HCT116 (cell line): ENCODE measurements around the gene TPO. TPM values are rescaled to one million over a fixed set of nuclear protein-coding genes. Genes with fewer than 3 reads are reported as not detected.

ENCODE experiments used
- ATAC-seq: fragments of 200-7000 bp; cut with Tn5 transposase; 2 replicates; pipeline ENCODE4 v1.9.1; 2020; ENCODE audit warnings: mild to moderate bottlenecking, moderate library complexity
- BruUV-seq: library from RNA; stranded (reverse); fragments of 400-500 nt; replicated peaks from 2 replicates; lab custom pipeline; 2021; lab: Mats Ljungman, UMichigan
- CTCF ChIA-PET: fragments of 300-600 bp; sonication (Branson Sonifier 250); formaldehyde crosslinking; loops from one replicate; lab custom pipeline; 2021; ENCODE audit warnings: antibody characterized with exemption; lab: Charles Lee
- POLR2A ChIA-PET: fragments of 300-600, 350-600 bp; sonication (Branson Sonifier 250); formaldehyde crosslinking; loops from one replicate; lab custom pipeline; 2021; ENCODE audit warnings: antibody characterized with exemption; lab: Charles Lee
- RAD21 ChIA-PET, 2 experiments: fragments of 300-600 bp; sonication (Branson Sonifier 250); formaldehyde crosslinking; loops; one replicate each; lab custom pipeline; 2023; ENCODE audit warnings: low total read pairs in 2 of 2; ENCODE audit not compliant: uncharacterized antibody in 2 of 2, unreplicated experiment in 2 of 2, low non-redundant PET in 1 of 2; lab: Charles Lee
- DNase-seq: peaks from one replicate; pipeline ENCODE4 v3.0.0-alpha.2; 2010; ENCODE audit warnings: low read depth, low spot score
- H2AFZ ChIP-seq: fragments of 200-600 bp; shearing (Covaris generic), sonication (generic); 2 replicates; pipeline ENCODE4 v1.6.1; 2017; ENCODE audit warnings: low read depth, mixed run types, mixed read lengths, antibody characterized with exemption, low read length; ENCODE audit not compliant: poor library complexity, severe bottlenecking
- H3K27ac ChIP-seq: 2 replicates; pipeline ENCODE4 v1.5.1; 2012; ENCODE audit warnings: low read depth, low read length
- H3K27me3 ChIP-seq: fragments of 200-600 bp; sonication (generic); 2 replicates; pipeline ENCODE4 v1.6.1; 2016; ENCODE audit warnings: mixed run types, low read length, mixed read lengths; ENCODE audit not compliant: insufficient read depth
- H3K36me3 ChIP-seq, 2 experiments: fragments of 200-500 bp in 1 of 2; fragments of 200-600 bp in 1 of 2; sonication (Bioruptor generic) in 1 of 2; sonication (generic) in 1 of 2; 2 replicates each; pipeline versions ENCODE4 v1.5.1 to v1.6.1; 2014 to 2016; ENCODE audit warnings: low read length in 2 of 2, inconsistent platforms in 1 of 2, mixed read lengths in 1 of 2, mixed run types in 1 of 2; ENCODE audit not compliant: insufficient read depth in 2 of 2, control insufficient read depth in 1 of 2
- H3K4me1 ChIP-seq, 2 experiments: fragments of 200-600 bp in 1 of 2; sonication (generic) in 1 of 2; 2 replicates each; pipeline versions ENCODE4 v1.5.1 to v1.6.1; 2012 to 2017; ENCODE audit warnings: low read length in 2 of 2, inconsistent platforms in 1 of 2, mild to moderate bottlenecking in 1 of 2, mixed read lengths in 1 of 2, mixed run types in 1 of 2, moderate library complexity in 1 of 2; ENCODE audit not compliant: insufficient read depth in 2 of 2, control insufficient read depth in 1 of 2
- H3K4me2 ChIP-seq: fragments of 200-600 bp; sonication (generic); 2 replicates; pipeline ENCODE4 v1.6.1; 2017; ENCODE audit warnings: mixed run types, low read length, mixed read lengths
- H3K4me3 ChIP-seq, 2 experiments: fragments of 200-600 bp in 1 of 2; sonication (generic) in 1 of 2; replicated peaks in 1 of 2; 2 replicates each; pipeline ENCODE4 v1.5.1; 2011 to 2016; ENCODE audit warnings: low read length in 2 of 2, control low read depth in 1 of 2, low read depth in 1 of 2, mild to moderate bottlenecking in 1 of 2, mixed read lengths in 1 of 2, mixed run types in 1 of 2
- H3K79me2 ChIP-seq: fragments of 200-600 bp; sonication (generic); 2 replicates; pipeline ENCODE4 v1.6.1; 2017; ENCODE audit warnings: mild to moderate bottlenecking, mixed run types, low read length, moderate library complexity, mixed read lengths; ENCODE audit not compliant: insufficient read depth
- H3K9ac ChIP-seq: fragments of 200-600 bp; sonication (generic); 2 replicates; pipeline ENCODE4 v1.6.1; 2016; ENCODE audit warnings: low read length, mixed read lengths
- H3K9me2 ChIP-seq: fragments of 200-600 bp; sonication (generic), shearing (Covaris generic); 2 replicates; pipeline ENCODE4 v1.6.1; 2017; ENCODE audit warnings: mixed run types, mild to moderate bottlenecking, moderate library complexity; ENCODE audit not compliant: insufficient read depth
- H3K9me3 ChIP-seq, 2 experiments: fragments of 200-500 bp in 1 of 2; fragments of 200-600 bp in 1 of 2; sonication (Bioruptor generic) in 1 of 2; sonication (generic) in 1 of 2; 2 replicates each; pipeline ENCODE4 v1.6.1; 2014 to 2017; ENCODE audit warnings: low read length in 2 of 2, mixed read lengths in 2 of 2, inconsistent platforms in 1 of 2, low read depth in 1 of 2, mild to moderate bottlenecking in 1 of 2, mixed run types in 1 of 2, moderate library complexity in 1 of 2; ENCODE audit not compliant: control insufficient read depth in 1 of 2, insufficient read depth in 1 of 2
- H4K20me1 ChIP-seq: fragments of 200-600 bp; sonication (generic), shearing (Covaris generic); 2 replicates; pipeline ENCODE4 v1.6.1; 2017; ENCODE audit warnings: mixed run types, mild to moderate bottlenecking, moderate library complexity; ENCODE audit not compliant: insufficient read depth
- CBX3 ChIP-seq: IDR thresholded peaks from 2 replicates; pipeline ENCODE4 v1.6.1; 2012; ENCODE audit warnings: low read depth
- CEBPB ChIP-seq: IDR thresholded peaks from 2 replicates; pipeline ENCODE4 v1.6.1; 2012; ENCODE audit warnings: low read depth
- EGR1 ChIP-seq: IDR thresholded peaks from 2 replicates; pipeline ENCODE4 v1.6.1; 2012; ENCODE audit warnings: low read depth
- ELF1 ChIP-seq: IDR thresholded peaks from 2 replicates; pipeline ENCODE4 v1.6.1; 2012; ENCODE audit warnings: low read depth, borderline replicate concordance
- FOSL1 ChIP-seq: IDR thresholded peaks from 2 replicates; pipeline ENCODE4 v1.6.1; 2012; ENCODE audit warnings: low read depth
- JUND ChIP-seq: IDR thresholded peaks from 2 replicates; pipeline ENCODE4 v1.6.1; 2012
- POLR2A ChIP-seq: IDR thresholded peaks from 2 replicates; pipeline ENCODE4 v1.7.0; 2011; ENCODE audit warnings: borderline replicate concordance; ENCODE audit not compliant: insufficient read depth, insufficient read length; ENCODE audit errors: extremely low read depth
- POLR2AphosphoS5 ChIP-seq: IDR thresholded peaks from 2 replicates; pipeline ENCODE4 v1.6.1; 2011; ENCODE audit warnings: mild to moderate bottlenecking, low read depth, low read length, moderate library complexity
- SIN3A ChIP-seq: IDR thresholded peaks from 2 replicates; pipeline ENCODE4 v1.6.1; 2012; ENCODE audit warnings: low read depth
- SRF ChIP-seq: IDR thresholded peaks from 2 replicates; pipeline ENCODE4 v1.6.1; 2012; ENCODE audit warnings: low read depth
- TCF7L2 ChIP-seq: IDR thresholded peaks from 2 replicates; pipeline ENCODE4 v1.7.0; 2011; ENCODE audit warnings: borderline replicate concordance, inconsistent platforms; ENCODE audit not compliant: insufficient read depth, insufficient read length; ENCODE audit errors: extremely low read depth
- YY1 ChIP-seq: IDR thresholded peaks from 2 replicates; pipeline ENCODE4 v1.6.1; 2011; ENCODE audit warnings: low read length, low read depth, moderate library complexity, mild to moderate bottlenecking; ENCODE audit not compliant: insufficient replicate concordance; ENCODE audit errors: extremely low read depth
- intact Hi-C: fragments of 100-400 bp; cut with micrococcal nuclease; formaldehyde crosslinking; loops from 2 replicates; pipeline ENCODE4 v1.10.0; 2022
- total RNA-seq: library from RNA; stranded (reverse); gene quantifications from one replicate; pipeline ENCODE4 v1.2.1, GENCODE V29; 2021; ENCODE audit not compliant: unreplicated experiment
- TF ChIP-seq, protein P1 (sequence below), 3 experiments: fragments of 200-600 bp in 1 of 3; sonication (generic) in 1 of 3; IDR thresholded peaks in 2 of 3; conservative IDR thresholded peaks in 1 of 3; 2 replicates each; pipeline ENCODE4 v1.5.1; 2012 to 2017; ENCODE audit warnings: low read depth in 2 of 3, low read length in 2 of 3, antibody characterized with exemption in 1 of 3, borderline replicate concordance in 1 of 3, control low read depth in 1 of 3, mild to moderate bottlenecking in 1 of 3, mixed read lengths in 1 of 3, mixed run types in 1 of 3, moderate library complexity in 1 of 3; ENCODE audit not compliant: insufficient read depth in 1 of 3
- TF ChIP-seq, protein P2 (sequence below): IDR thresholded peaks from 2 replicates; pipeline ENCODE4 v1.6.1; 2011; ENCODE audit warnings: mild to moderate bottlenecking, low read length, moderate library complexity; ENCODE audit not compliant: insufficient replicate concordance; ENCODE audit errors: extremely low read depth
- TF ChIP-seq, protein P3 (sequence below): IDR thresholded peaks from 2 replicates; pipeline ENCODE4 v1.6.1; 2012

The TPO gene
- total RNA-seq, 1 experiment from 2014 or later = not detected

DNA sequence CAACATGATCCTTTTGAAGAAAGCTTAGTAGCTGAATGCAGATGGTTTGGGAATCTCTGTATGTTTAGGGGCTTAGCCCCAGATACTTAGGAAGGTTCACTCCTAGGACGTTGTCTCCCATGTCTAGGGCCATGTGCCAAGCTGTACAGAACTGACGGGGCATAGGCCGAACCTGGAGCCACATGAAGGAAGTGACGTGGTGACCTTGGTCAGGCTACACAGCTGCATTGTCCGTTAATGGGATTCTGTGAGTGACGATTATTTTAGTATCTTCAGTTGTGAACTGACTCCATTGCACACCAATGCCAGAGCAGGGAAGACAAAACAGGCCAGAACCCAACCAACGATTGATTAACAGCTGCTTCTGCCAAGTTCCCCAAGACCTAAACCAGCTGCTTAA lies 139.3 kb downstream of the TPO start:
- Histone ChIP-seq H3K9ac (no peak overlapping the region), H3K4me1 (peaks cover 0 to 7% of the 10 kb centered on the region in 2 experiments; a peak in 2 of 4 replicates), H3K4me2 (no peak overlapping the region), H3K79me2 (no peaks in the 10 kb centered on the region), H3K27ac (no peak overlapping the region), H3K27me3 (no peaks in the 10 kb centered on the region), H3K4me3 (no peak overlapping the region), H4K20me1 (no peaks in the 10 kb centered on the region), H3K9me2 (no peaks in the 10 kb centered on the region), H3K36me3 (no peaks in the 10 kb centered on the region), H3K9me3 (no peaks in the 10 kb centered on the region), H2AFZ (no peak overlapping the region)
- no peak for DNase-seq
- ChIA-PET POLR2A (no interaction called here), CTCF (interaction anchor here (1.9 to 2.6 kb wide), 2 partner anchors 217 to 599 kb away, joined by 12 to 13 read pairs; no protein-coding TSS in a partner anchor), RAD21 (no interaction called here)
- no TSS peak for BruUV-seq
- ATAC-seq = no peak
- intact Hi-C loops = no loop called here
- TF ChIP-seq ELF1 = no peak
- TF ChIP-seq SIN3A = no peak
- TF ChIP-seq YY1 = no peak
- TF ChIP-seq FOSL1 = no peak
- TF ChIP-seq SRF = no peak
- TF ChIP-seq, protein P1, sequence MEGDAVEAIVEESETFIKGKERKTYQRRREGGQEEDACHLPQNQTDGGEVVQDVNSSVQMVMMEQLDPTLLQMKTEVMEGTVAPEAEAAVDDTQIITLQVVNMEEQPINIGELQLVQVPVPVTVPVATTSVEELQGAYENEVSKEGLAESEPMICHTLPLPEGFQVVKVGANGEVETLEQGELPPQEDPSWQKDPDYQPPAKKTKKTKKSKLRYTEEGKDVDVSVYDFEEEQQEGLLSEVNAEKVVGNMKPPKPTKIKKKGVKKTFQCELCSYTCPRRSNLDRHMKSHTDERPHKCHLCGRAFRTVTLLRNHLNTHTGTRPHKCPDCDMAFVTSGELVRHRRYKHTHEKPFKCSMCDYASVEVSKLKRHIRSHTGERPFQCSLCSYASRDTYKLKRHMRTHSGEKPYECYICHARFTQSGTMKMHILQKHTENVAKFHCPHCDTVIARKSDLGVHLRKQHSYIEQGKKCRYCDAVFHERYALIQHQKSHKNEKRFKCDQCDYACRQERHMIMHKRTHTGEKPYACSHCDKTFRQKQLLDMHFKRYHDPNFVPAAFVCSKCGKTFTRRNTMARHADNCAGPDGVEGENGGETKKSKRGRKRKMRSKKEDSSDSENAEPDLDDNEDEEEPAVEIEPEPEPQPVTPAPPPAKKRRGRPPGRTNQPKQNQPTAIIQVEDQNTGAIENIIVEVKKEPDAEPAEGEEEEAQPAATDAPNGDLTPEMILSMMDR (IDR thresholded peaks at IDR 0.05 in 2 of 3, conservative IDR thresholded peaks at IDR 0.05 in 1 of 3; ENCODE audit: borderline replicate concordance in 1 of 3, insufficient read depth in 1 of 3, low read depth in 2 of 3, low read length in 2 of 3) = no peak
- TF ChIP-seq POLR2A = no peak
- no peak for TF ChIP-seq TCF7L2
- TF ChIP-seq CEBPB = no peak
- TF ChIP-seq CBX3 = no peak
- TF ChIP-seq JUND = no peak
- no peak for TF ChIP-seq POLR2AphosphoS5
- TF ChIP-seq, protein P2, sequence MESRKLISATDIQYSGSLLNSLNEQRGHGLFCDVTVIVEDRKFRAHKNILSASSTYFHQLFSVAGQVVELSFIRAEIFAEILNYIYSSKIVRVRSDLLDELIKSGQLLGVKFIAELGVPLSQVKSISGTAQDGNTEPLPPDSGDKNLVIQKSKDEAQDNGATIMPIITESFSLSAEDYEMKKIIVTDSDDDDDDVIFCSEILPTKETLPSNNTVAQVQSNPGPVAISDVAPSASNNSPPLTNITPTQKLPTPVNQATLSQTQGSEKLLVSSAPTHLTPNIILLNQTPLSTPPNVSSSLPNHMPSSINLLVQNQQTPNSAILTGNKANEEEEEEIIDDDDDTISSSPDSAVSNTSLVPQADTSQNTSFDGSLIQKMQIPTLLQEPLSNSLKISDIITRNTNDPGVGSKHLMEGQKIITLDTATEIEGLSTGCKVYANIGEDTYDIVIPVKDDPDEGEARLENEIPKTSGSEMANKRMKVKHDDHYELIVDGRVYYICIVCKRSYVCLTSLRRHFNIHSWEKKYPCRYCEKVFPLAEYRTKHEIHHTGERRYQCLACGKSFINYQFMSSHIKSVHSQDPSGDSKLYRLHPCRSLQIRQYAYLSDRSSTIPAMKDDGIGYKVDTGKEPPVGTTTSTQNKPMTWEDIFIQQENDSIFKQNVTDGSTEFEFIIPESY = no peak
- TF ChIP-seq, protein P3, sequence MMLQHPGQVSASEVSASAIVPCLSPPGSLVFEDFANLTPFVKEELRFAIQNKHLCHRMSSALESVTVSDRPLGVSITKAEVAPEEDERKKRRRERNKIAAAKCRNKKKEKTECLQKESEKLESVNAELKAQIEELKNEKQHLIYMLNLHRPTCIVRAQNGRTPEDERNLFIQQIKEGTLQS = no peak
- TF ChIP-seq EGR1 = no peak
